GM19455 (cell line): Measurements from ENCODE around the gene ZC3H12A.
A peak's percentile ranks its signal among the peaks of the same experiment; 100 is the strongest.

Experiments used
- ATAC-seq: cut with Tn5 transposase; IDR thresholded peaks from one replicate; pipeline ENCODE4 v1.9.1; 2021; ENCODE audit not compliant: unreplicated experiment

Gene ZC3H12A

GRCh38 chr1:37453647-37454046, 20.7 kb upstream of the ZC3H12A start:
- ATAC-seq, result no peak

- ATAC-seq, result no peak
Measured at GRCh38 chr1:37455516-37455915, 18.9 kb upstream of the ZC3H12A start.

- ATAC-seq, result no peak
Measured at GRCh38 chr1:37456614-37457013, 17.8 kb upstream of the ZC3H12A start.

GRCh38 chr1:37458551-37458950, 15.8 kb upstream of the ZC3H12A start:
- ATAC-seq, result no peak

- no peak for ATAC-seq
Measured at GRCh38 chr1:37461698-37462436, 12.5 kb upstream of the ZC3H12A start.

- no peak for ATAC-seq
Measured at GRCh38 chr1:37464443-37464842, 9.9 kb upstream of the ZC3H12A start.

GRCh38 chr1:37465593-37466517, 8.5 kb upstream of the ZC3H12A start:
- ATAC-seq, result no peak

- ATAC-seq, result no peak
Measured at GRCh38 chr1:37468037-37468436, 6.3 kb upstream of the ZC3H12A start.

GRCh38 chr1:37469386-37469785, 5.0 kb upstream of the ZC3H12A start:
- no peak for ATAC-seq

- ATAC-seq, result no peak
Measured at GRCh38 chr1:37471345-37472231, 2.8 kb upstream of the ZC3H12A start.

GRCh38 chr1:37472281-37472680, 2.1 kb upstream of the ZC3H12A start:
- no peak for ATAC-seq

GRCh38 chr1:37472994-37473393, 1.4 kb upstream of the ZC3H12A start:
- no peak for ATAC-seq

GRCh38 chr1:37473431-37474045, 842 bp upstream of the ZC3H12A start:
- no peak for ATAC-seq

GRCh38 chr1:37474697-37475379, 458 bp downstream of the ZC3H12A start:
- ATAC-seq, result peak; percentile 8

GRCh38 chr1:37475380-37476086, 1.2 kb downstream of the ZC3H12A start:
- ATAC-seq, result no peak

- ATAC-seq, result no peak
Measured at GRCh38 chr1:37476087-37476452, 1.7 kb downstream of the ZC3H12A start.

- ATAC-seq, result no peak
Measured at GRCh38 chr1:37476460-37477197, 2.2 kb downstream of the ZC3H12A start.

- peak; percentile 31 for ATAC-seq
Measured at GRCh38 chr1:37477198-37477931, 3.0 kb downstream of the ZC3H12A start.
